HG03060 (cell line): Measurements from ENCODE around the gene FOXN3.
"Not testable (repeated sequence)": the region's sequence is repeated elsewhere in the genome, so short reads cannot be mapped to it uniquely, and the experiment has no call there.

Experiments used
- ATAC-seq: cut with Tn5 transposase; IDR thresholded peaks from one replicate; pipeline ENCODE4 v1.9.1; 2021; ENCODE audit warnings: low read depth, moderate number of reproducible peaks; ENCODE audit not compliant: unreplicated experiment

FOXN3 gene

DNA sequence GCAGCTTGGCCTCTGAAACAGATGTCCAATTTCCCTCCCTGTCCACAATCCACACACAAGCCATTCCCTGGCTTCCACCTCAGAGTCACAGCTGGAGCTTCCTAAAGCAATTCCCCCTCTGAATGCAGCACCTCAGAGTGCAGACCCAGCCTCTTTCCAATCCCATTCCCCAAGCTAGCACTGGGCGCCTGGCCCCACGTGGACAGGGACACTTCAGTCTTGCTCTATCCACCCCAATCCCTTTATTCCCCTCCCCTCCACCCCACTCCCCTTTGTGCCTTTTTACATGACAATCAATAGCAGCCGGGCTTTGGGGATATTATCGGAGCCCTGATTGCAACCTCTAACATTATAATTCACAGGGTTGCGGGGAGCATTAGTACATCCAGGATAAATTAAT is 300.0 kb downstream of the FOXN3 start:
- ATAC-seq: no peak

DNA sequence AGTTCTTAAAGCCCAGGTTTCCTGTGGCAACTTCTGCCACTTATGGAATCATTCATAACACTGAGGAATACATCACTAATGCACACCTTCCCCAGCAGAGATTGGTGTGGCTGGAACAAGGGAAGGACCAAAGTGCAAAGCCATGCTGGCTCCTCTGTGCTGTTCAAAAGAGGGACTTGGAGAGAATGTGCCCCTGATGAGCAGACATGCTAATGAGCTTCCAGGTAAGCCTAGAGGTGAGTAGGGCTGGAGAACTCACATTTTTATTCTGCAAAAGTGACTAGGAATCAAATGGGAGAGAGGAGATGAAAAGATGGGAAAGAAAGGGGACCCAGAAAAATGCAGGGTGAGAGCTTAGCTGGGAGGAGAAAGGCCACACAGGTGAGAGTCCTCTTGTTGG is 302.9 kb downstream of the FOXN3 start:
- no peak for ATAC-seq

DNA sequence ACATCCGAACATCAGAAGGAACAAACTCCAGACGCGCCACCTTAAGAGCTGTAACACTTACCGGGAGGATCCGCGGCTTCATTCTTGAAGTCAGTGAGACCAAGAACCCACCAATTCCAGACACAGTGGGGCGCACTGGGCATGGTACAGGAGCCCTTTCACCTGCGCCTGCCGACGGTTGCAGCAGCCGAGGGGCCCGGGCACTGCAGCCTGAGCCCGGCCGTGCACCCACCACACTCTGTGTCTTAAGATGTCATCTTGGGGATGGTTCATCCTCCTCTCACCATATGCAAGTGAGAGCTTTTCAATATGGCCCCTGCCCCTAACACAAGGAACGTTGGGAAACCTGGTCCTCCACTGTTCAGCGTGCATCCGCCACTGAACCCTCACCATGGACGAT is 304.3 kb downstream of the FOXN3 start:
- ATAC-seq: no peak

DNA sequence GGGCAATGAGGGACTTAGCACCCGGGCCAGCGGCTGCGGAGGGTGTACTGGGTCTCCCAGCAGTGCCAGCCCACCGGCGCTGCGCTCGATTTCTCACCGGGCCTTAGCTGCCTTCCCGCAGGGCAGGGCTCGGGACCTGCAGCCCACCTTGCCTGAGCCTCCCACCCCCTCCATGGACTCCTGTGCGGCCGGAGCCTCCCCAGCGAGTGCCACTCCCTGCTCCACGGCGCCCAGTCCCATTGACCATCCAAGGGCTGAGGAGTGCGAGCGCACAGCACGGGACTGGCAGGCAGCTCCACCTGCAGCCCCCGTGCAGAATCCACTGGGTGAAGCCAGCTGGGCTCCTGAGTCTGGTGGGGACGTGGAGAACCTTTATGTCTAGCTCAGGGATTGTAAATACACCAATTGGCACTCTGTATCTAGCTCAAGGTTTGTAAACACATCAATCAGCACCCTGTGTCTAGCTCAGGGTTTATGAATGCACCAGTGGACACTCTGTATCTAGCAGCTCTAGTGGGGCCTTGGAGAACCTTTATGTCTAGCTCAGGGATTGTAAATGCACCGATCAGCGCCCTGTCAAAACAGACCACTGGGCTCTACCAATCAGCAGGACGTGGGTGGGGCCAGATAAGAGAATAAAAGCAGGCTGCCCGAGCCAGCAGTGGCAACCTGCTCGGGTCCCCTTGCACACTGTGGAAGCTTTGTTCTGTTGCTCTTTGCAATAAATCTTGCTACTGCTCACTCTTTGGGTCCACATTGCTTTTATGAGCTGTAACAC is 305.1 kb downstream of the FOXN3 start:
- ATAC-seq: not testable (repeated sequence)

DNA sequence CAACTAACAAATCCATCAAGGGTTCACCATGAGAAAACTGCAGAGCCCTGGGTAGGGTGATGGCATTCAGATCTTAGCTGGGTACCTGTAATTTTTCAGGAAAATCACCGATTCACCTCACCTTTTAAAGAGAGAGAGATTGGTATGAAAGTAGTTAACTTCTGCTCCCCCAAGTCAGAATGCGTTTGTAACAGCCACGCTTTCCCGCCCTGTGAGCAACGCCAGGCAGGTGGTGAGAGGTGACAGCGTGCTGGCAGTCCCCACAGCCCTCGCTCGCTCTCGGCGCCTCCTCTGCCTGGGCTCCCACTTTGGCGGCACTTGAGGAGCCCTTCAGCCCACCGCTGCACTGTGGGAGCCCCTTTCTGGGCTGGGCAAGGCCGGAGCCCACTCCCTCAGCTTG is 305.8 kb downstream of the FOXN3 start:
- not testable (repeated sequence) for ATAC-seq

DNA sequence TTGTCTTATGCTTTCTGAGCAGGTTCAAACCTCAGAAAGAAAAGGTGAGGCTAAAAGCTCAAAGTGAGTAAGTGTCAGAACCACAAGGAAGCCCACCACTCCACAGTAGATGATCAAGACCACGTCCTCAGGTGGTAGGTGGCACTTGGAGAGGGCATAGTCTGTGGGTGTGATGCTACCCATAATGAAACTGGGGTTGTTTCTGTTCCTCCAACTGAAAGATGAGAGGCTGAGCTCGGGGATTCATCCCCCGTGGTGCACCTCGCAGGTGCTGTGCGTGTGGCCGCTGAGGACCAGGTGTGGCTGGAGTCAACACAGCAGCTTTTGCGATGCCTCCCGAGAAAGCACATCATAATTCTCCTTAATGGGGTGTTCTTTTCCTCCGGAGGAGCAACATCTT is 306.9 kb downstream of the FOXN3 start:
- no peak for ATAC-seq

DNA sequence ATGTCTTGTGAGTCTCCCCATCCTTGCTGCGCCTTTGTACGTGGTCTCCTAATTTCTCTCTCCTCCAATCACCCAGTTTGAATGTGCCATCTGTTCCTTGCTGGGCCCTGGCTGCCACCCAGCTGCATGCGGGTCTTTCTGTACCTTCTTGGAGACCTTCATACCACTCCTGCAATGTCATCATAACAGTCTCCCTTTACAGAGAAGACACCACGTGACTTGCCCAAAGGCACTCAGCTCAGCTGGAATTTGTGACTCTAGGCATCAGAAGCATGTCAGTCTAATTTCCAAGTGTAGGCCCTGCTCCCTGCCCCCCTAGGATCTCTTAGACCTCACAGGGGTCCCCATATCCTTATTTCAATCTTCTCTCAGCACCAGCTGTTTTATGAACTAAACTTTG is 308.4 kb downstream of the FOXN3 start:
- ATAC-seq: no peak

DNA sequence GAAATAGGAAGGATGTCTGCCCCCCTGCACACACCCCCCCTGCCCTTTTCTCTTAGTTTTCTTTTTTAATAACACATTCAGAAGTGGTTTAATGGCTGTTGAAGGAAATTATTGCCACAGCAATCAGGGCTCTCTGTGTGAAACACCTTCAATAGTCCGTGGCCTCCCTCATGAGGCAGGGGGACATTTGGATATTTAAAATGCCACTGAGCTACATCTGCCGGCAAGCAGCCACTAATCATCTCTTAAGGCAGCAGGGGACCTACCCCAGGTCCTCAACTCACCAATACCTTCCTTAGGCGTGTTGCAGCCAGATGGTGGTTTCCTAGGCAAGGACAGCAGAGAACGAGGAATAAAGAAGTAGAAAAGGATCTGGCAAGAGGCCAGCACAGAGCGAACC is 309.4 kb downstream of the FOXN3 start:
- ATAC-seq: no peak
